ENCODE results near the gene CCNJL. TPM values are rescaled to one million over a fixed set of nuclear protein-coding genes. Genes with fewer than 3 reads are reported as not detected.

Gene CCNJL
- total and polyA plus RNA-seq, 2 of the 8 experiments (the other 6 are each of a cell fraction or from before 2014, with no cell fraction given), result 34.6 to 44.7 TPM

GRCh38 chr5:160360310-160360709, 47.9 kb upstream of the CCNJL start:
- Histone ChIP-seq H3K9ac (replicated peaks in 1 of 4; ENCODE audit: extremely low read depth in 1 of 4, low read depth in 3 of 4, low read length in 3 of 4) (no peak overlapping the region; a peak in 1 of 7 replicates), H4K8ac (ENCODE audit: extremely low read depth, insufficient read depth, low read length) (no peak overlapping the region), H2AK5ac (ENCODE audit: low read depth, low read length) (no peak overlapping the region), H3K4me2 (ENCODE audit: insufficient read depth in 1 of 2, low read depth in 2 of 2, low read length in 2 of 2) (no peak overlapping the region), H3K4ac (replicated peaks; ENCODE audit: insufficient read length, low read depth, low read length) (no peak overlapping the region), H3K36me3 (ENCODE audit: control insufficient read depth in 2 of 4, insufficient read depth in 4 of 4, low read length in 3 of 4) (no peaks in the 10 kb centered on the region), H3K27ac (ENCODE audit: low read depth, low read length) (no peak overlapping the region), H2AFZ (ENCODE audit: low read length) (peak overlapping the region; percentile 31; the same call in 1 of the 2 replicates), H2BK5ac (ENCODE audit: low read depth, low read length) (no peak overlapping the region), H3K23ac (ENCODE audit: insufficient read length) (no peak overlapping the region), H3K14ac (ENCODE audit: insufficient read length) (no peak overlapping the region), H3K27me3 (replicated peaks in 1 of 4; ENCODE audit: control insufficient read depth in 3 of 4, extremely low read depth in 1 of 4, insufficient read depth in 3 of 4, low read length in 3 of 4) (no peaks in the 10 kb centered on the region; a peak in 1 of 7 replicates), H3K9me3 (ENCODE audit: insufficient read depth in 2 of 2, low read depth in 1 of 2, low read length in 1 of 2) (no peaks in the 10 kb centered on the region), H4K91ac (replicated peaks; ENCODE audit: insufficient read length, low read length) (no peak overlapping the region), H2BK15ac (ENCODE audit: low read length) (0 out of 2 replicates have a peak overlapping the region, but pooled peaks have one; percentile 61), H2BK12ac (ENCODE audit: low read depth, low read length) (no peak overlapping the region), H3K79me2 (ENCODE audit: control insufficient read depth in 1 of 2, insufficient read depth in 2 of 2, low read length in 2 of 2) (no peaks in the 10 kb centered on the region), H4K20me1 (replicated peaks in 1 of 2; ENCODE audit: control insufficient read depth in 1 of 2, insufficient read depth in 2 of 2, low read length in 2 of 2) (no peaks in the 10 kb centered on the region), H2BK120ac (replicated peaks; ENCODE audit: low read depth, low read length) (no peak overlapping the region), H4K5ac (ENCODE audit: insufficient read length, low read depth, low read length) (no peak overlapping the region), H3K18ac (ENCODE audit: extremely low read depth, low read length) (no peak overlapping the region), H2BK20ac (ENCODE audit: low read length) (no peak overlapping the region), H3K23me2 (ENCODE audit: low read depth, low read length) (no peaks in the 10 kb centered on the region), H3K79me1 (ENCODE audit: low read depth, low read length) (no peaks in the 10 kb centered on the region), H3K4me1 (replicated peaks in 1 of 4; ENCODE audit: control insufficient read depth in 3 of 4, insufficient read depth in 4 of 4, low read length in 3 of 4) (peaks cover 0 to 2% (median 1%) of the 10 kb centered on the region in 4 experiments; a peak in 5 of 7 replicates), H3K56ac (replicated peaks; ENCODE audit: insufficient read length, low read depth, low read length) (no peak overlapping the region), H3K4me3 (ENCODE audit: extremely low read depth in 1 of 4, insufficient read depth in 2 of 4, low read depth in 3 of 4, low read length in 4 of 4) (no peak overlapping the region)
- no peak for DNase-seq (ENCODE audit: low read depth in 1 of 2, low spot score in 2 of 2)
- ChIA-PET CTCF (ENCODE audit: partially characterized antibody) (interaction anchor here (0.7 to 6.1 kb wide), 10 partner anchors 10 to 181 kb away, joined by 3 to 30 read pairs (median 4); partner anchors contain the start of gene C1QTNF2), POLR2A (ENCODE audit: partially characterized antibody) (interaction anchor here (0.6 to 1.2 kb wide), 5 partner anchors 10 to 163 kb away, joined by 3 to 4 read pairs (median 3); partner anchors contain the start of genes C1QTNF2 and CCNJL)
- 90% methylated on average over 3 of the region's 3 CpGs; no CpG with 5 or more reads in 1 of the 2 experiments for WGBS, 2 experiments (ENCODE audit: extremely low coverage in 1 of 2, insufficient coverage in 1 of 2, insufficient read length in 1 of 2, insufficient replicate concordance in 2 of 2, low coverage in 1 of 2, low lambda C conversion rate in 2 of 2, missing lambda C conversion rate in 1 of 2)
- peak in 1 of 3 experiments; percentile 38; a peak in 1 of 4 replicates for TF ChIP-seq CTCF (IDR thresholded peaks at IDR 0.05; ENCODE audit: control extremely low read depth in 1 of 3, insufficient read depth in 1 of 3, low read depth in 1 of 3, low read length in 3 of 3)
- TF ChIP-seq BACH1 (IDR thresholded peaks at IDR 0.05; ENCODE audit: low read length), result no peak
- no peak for TF ChIP-seq KDM5A (IDR thresholded peaks at IDR 0.05; ENCODE audit: low read length)
- FAIRE-seq, result no peak

Measured in H1 (cell line).